Amygdala (tissue), 56 donors: ENCODE results near the gene SLAIN2.

Source experiments
- DNase-seq, 56 donors: peaks; one replicate each; lab custom pipeline; 2025; lab: John Stamatoyannopoulos, UW

SLAIN2 gene

GRCh38 chr4:48367016-48367415 is 25.7 kb downstream of the SLAIN2 start:
- DNase-seq = no peak

GRCh38 chr4:48368389-48368788 is 27.1 kb downstream of the SLAIN2 start:
- no peak for DNase-seq

- DNase-seq = no peak
Measured at GRCh38 chr4:48369248-48369647, 27.9 kb downstream of the SLAIN2 start.

GRCh38 chr4:48369771-48370170 is 28.4 kb downstream of the SLAIN2 start:
- no peak for DNase-seq

GRCh38 chr4:48370260-48371134 is 29.2 kb downstream of the SLAIN2 start:
- DNase-seq = no peak

GRCh38 chr4:48372272-48372671 is 30.9 kb downstream of the SLAIN2 start:
- DNase-seq = no peak

GRCh38 chr4:48375651-48376304 is 34.4 kb downstream of the SLAIN2 start:
- no peak for DNase-seq

GRCh38 chr4:48379587-48380180 is 38.4 kb downstream of the SLAIN2 start:
- DNase-seq = no peak

- DNase-seq = no peak
Measured at GRCh38 chr4:48380583-48381167, 39.3 kb downstream of the SLAIN2 start.

- peak in 1 of 56 donors; percentile 1 for DNase-seq
Measured at GRCh38 chr4:48388525-48389154, 47.3 kb downstream of the SLAIN2 start.

- no peak for DNase-seq
Measured at GRCh38 chr4:48396043-48396442, 54.7 kb downstream of the SLAIN2 start.

GRCh38 chr4:48400416-48400815 is 59.1 kb downstream of the SLAIN2 start:
- DNase-seq = no peak

GRCh38 chr4:48403358-48403757 is 62.0 kb downstream of the SLAIN2 start:
- DNase-seq = no peak

- DNase-seq = no peak
Measured at GRCh38 chr4:48403779-48404178, 62.5 kb downstream of the SLAIN2 start.

GRCh38 chr4:48405924-48406323 is 64.6 kb downstream of the SLAIN2 start:
- no peak for DNase-seq

- no peak for DNase-seq
Measured at GRCh38 chr4:48409203-48409602, 67.9 kb downstream of the SLAIN2 start.

- DNase-seq = no peak
Measured at GRCh38 chr4:48410812-48411211, 69.5 kb downstream of the SLAIN2 start.

GRCh38 chr4:48420144-48420543 is 78.8 kb downstream of the SLAIN2 start:
- DNase-seq = no peak

- DNase-seq = no peak
Measured at GRCh38 chr4:48421101-48421500, 79.8 kb downstream of the SLAIN2 start.

- DNase-seq = no peak
Measured at GRCh38 chr4:48428926-48429325, 87.6 kb downstream of the SLAIN2 start.
